GM10266 (cell line): ENCODE results near the gene CYTH4.

Source experiments
- DNase-seq: peaks from one replicate; pipeline ENCODE4 v3.0.0; 2012; ENCODE audit errors: extremely low spot score
- CTCF ChIP-seq: IDR thresholded peaks from 2 replicates; pipeline ENCODE4 v1.5.1; 2012; ENCODE audit warnings: mild to moderate bottlenecking, low read depth; ENCODE audit not compliant: control insufficient read depth, insufficient read depth; ENCODE audit errors: missing control alignments

CYTH4 gene

DNA sequence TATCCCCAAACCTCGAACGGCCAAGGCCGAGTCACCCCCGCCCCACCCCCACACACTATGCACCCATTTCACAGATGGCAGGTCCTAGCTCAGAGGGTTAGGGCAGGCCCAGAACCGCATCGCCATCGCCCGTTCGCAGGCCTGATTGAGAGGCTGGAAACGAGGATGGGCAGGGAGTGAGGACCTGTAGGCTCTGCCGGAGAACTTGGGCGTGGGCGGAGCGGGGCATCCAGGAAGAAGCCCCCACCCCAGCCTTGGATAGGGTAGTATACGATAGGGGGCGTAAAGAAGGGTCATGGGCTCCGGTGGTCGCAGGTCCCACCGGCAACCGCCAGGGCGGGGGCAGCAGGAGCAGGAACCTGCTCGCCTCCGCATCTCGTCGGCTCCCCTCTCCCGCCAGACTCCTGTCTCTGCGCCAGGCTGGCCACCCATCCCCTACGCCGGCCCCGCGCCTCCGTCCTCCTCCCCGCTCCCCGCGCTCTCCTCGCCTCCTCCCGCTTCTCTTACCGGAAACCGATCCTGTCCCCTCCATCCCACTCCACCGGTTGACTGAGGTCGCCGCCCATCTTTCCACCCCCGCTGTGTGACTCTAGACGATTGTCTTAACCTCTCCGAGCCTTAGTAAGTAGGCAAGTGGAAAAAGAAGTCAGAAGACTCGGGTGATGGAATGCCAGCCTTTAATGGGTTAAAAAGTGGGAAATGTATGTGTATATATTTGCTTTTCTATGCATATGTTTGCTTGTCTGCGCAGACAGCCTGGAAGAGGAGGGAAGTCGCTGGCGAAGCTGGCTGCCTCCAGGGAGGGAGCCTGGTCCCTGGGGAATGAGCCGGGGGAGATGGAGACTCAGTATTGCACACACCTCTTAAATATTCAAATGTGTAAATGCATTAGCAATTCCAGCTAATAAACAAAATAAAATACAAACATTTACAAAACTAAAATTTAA is 52.8 kb downstream of the CYTH4 start:
- no peak for TF ChIP-seq CTCF
- no peak for DNase-seq

- no peak for DNase-seq
- TF ChIP-seq CTCF = no peak
Observed at GRCh38 chr22:37335806-37336199, 53.5 kb downstream of the CYTH4 start.

GRCh38 chr22:37336579-37336978 is 54.3 kb downstream of the CYTH4 start:
- no peak for TF ChIP-seq CTCF
- no peak for DNase-seq

GRCh38 chr22:37337204-37337943 is 55.1 kb downstream of the CYTH4 start:
- TF ChIP-seq CTCF = no peak
- no peak for DNase-seq

GRCh38 chr22:37338539-37339246 is 56.4 kb downstream of the CYTH4 start:
- no peak for TF ChIP-seq CTCF
- no peak for DNase-seq

GRCh38 chr22:37340331-37341262 is 58.3 kb downstream of the CYTH4 start:
- no peak for TF ChIP-seq CTCF
- DNase-seq = no peak
